GM18505 (cell line): Measurements from ENCODE around the gene PEMT.

Experiments used
- ATAC-seq: cut with Tn5 transposase; IDR thresholded peaks from one replicate; pipeline ENCODE4 v1.9.1; 2021; ENCODE audit not compliant: unreplicated experiment
- POLR2A ChIP-seq: IDR thresholded peaks from 4 replicates; pipeline ENCODE4 v1.6.1; 2011; ENCODE audit warnings: borderline replicate concordance; ENCODE audit not compliant: insufficient read depth, insufficient read length; ENCODE audit errors: extremely low read depth

Gene PEMT

DNA sequence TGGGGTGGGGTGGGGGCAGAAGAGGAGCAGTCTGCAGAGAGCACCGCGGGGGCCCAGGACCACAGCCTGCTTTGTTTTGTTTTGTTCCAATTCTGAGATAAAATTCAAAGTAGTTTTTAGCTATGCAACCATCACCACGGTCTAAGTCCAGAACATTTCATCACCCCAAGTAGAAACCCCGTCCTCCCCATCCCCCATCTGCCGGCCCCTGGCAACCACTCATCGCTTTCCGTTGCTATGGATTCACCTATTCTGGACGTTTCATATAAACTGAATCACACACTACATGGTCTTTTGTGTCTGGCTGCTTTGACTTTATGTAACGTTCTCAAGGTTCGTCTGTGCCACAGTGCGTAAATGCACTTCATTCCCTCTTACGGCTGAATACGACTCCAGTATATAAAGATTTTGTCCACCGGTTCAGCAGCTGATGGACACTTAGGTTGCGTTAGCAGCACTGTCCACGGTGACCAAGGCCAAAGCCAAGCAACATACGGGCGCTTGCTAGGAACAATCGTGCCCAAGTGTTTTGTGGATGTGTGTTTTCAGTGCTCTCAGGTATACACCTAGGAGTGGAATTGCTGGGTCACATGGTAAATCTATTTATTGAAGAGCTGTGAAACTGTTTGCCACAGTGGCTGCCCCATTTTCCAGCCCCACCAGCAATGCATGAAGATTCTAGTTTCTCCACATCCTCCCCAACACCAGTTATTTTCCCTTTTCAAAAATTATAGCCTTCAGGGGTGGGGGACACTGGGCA, 67.6 kb downstream of the PEMT start:
- no peak for TF ChIP-seq POLR2A
- ATAC-seq = no peak

DNA sequence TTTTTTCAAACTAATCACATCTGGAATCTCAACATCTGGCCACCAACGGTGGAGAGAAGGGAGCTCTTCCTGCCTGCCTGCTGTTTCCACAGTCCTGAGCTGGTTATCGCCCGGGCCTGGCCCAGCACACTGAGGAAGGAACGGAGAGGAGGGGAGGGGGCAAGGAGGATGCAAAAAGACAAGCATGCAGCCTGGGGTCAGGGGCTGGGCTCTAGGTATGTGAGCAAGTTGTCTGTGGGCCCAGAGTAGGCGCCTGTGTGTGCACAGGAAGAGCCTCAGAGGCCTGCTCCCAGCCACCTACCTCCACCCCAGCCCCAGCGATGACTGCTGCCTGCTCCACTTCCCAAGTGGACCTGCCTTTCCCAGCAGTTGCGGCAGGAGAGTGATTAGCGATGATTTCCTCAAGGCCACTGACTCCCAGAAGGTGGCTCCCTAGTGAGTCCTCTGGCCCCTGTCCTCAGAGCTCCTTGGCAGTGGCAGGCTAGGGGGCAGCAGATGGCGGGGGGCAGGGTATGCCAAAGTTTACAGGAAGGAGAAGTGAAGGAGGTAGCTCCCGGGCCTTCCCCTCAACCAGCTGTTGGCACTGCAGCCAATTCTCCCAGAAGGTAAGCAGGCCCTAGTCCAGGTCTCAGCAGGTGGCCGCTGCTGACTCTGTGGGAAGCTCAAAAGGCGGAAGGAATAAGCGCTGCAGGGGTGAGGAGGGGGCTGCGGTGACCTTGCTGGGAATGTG, 68.3 kb downstream of the PEMT start:
- ATAC-seq = no peak
- TF ChIP-seq POLR2A = no peak

DNA sequence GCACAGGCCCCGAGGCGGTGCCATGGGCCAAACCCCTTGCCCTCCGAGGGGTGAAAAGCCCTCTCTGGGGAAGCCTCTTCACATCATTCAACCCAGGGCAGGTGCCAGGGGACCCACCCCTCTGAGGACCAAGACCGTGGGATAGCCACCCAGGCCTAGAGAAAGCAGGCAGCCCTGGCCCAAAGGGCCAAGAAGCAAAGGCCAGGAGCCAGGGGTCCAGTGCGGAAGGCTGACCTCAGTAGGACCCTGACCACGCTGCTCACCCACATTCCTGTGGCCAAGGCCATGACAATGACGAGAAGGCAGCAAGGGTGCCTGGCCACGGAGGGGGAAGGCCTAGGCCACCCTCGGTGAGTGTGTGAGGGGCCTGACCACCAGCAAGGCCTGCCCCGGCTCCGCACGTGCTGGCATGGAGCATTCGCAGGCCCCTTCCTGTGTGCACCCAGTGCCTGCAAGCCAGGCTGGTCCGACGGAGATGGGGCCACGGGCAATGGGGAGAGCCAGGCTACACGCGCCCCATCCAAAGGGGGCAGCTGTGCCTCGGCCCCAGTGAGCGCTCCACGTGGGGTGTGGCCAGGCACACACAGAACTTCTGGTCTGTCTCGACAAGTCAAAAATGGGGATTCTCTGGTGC, 70.8 kb downstream of the PEMT start:
- TF ChIP-seq POLR2A = no peak
- no peak for ATAC-seq

DNA sequence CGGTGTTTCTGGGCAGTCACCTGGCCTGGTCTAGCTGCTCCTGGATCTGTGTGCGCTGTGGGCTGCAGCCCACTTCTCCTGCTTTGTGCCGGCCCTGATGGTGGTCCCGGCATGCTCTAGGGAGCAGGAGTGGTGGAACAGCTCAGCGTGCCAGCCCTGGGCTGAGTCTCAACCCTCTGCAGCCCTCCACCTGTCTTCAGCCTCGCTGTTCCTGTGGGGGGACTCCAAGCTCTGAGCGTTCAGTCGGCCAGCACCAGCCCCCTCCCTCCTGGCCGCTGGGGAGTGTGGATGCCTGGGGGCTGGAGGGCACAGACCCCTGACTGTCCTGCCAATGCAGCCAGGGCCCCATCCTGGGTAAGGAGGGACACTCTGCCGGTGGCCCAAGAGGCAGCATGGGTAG, 71.6 kb downstream of the PEMT start:
- ATAC-seq = no peak
- TF ChIP-seq POLR2A = no peak

DNA sequence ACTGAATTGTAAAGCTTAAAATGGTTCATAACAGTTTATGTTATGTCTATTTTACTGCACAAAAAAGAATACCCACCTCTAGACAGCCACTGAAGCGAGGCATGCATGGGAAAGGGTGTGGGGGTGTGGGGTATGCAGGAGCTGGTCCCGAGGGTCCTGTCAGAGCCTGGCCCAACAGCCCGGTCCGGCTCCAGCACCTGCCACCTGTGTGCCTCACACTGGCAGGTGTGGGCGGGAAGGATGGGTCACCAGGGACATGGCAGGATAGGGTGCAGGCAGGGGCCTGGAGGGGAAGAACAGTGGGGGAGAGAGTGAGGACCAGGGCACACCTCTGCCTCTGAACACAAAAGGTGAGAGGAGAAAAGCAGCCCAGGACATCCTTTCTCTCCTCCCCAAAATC, 72.6 kb downstream of the PEMT start:
- no peak for TF ChIP-seq POLR2A
- ATAC-seq = no peak

DNA sequence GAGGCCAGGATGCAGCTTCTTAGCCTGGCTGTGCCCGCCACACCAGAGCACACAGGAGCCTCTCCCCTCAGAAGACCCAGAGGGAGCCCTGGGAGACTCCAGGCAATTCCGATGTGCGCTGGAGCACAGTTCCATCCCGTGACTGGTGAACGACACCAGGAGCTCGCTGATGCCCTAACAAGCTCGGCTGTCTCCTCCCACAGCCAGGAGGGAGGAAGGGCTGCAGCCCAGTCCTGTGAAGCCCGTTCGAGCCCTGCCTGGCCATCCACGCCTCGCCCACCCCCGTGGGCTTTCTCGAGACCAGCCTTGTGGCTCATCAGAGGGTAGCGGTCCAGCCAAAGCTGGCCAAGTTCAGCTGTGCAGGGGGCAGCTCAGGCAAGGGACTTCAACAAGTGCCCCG, 73.5 kb downstream of the PEMT start:
- TF ChIP-seq POLR2A = no peak
- no peak for ATAC-seq

DNA sequence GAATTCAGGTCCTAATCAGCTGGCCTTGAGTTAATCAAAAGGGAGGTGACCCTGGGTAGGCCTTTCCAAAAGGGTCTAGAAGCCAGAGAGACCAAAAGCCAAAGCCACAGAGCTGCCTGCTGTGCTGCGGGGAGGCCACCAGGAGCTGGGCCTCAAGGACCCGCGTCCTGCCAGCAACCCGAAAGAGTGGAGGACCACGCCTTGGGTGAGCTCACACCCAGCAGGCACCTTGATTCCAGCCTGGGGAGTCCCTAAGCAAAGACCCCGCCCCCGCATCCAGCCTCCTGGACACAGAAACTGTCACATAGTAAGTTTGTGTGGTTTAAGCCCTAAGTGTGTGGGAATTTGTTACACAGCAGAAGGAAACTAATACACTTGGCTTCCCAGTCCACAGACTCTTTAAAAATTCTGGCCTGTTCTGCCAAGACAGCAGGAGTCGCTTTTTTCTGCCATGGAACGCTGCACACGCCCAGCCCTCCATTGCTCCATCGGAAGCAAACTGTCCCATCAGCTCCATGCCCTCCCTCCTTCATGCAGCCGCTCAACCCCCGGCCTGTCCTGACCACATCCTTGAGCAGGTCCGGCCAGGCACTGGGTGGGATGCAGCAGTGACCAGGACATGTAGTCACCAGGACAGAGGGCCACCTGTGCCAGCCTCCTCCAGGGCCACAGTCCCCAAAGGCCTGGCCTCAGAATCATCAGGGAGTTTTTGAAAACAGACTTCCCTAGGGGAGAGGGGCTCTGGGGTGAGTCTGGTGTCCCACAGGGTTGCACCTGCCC, 74.4 kb downstream of the PEMT start:
- no peak for ATAC-seq
- no peak for TF ChIP-seq POLR2A

DNA sequence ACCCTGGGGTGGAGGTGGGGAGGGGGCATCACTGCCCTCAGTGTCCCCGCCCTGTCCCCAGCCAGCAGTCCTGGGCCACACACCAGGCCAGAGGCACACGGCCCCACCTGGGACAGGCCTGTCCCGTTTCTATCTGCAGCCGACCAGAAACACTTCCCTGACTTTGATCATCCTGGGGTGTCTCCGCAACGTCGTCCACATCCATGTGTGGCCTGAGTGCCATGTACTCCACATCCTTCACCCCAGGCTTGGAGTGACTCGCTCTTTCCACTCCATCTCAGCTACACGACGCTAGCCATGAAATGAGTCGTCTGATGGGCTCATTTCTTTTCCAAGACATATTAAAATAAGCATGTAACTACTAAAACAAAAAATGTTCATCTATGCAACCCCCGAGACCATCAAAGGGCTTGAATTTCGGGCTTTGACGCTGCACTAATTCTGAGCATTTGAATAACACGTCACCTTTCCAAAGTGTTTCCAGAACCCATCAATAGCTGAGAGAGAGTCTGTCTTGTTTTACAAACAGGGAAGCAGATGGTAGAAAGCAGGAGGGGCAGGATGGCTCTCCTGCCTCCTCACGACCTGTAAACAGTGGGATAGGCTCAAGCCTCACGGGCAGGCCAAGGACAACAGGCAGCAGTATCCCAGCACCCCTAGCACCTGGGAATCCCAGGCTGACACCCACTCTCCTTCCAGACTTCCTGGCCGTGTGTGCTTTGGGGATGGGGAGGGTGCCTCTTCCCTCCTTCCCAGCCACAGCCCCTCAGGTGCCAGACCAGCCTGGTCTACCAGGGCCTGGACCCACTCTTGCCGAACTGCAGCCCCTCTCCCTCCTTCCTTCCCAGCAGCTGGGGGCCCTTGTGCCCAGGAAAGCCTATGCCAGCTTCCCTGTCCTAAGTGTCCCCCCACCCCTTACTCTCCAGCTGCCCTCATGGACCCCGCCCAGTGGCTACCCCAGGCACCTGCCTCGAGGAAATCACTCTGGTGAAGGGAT, 75.3 kb downstream of the PEMT start:
- TF ChIP-seq POLR2A = no peak

DNA sequence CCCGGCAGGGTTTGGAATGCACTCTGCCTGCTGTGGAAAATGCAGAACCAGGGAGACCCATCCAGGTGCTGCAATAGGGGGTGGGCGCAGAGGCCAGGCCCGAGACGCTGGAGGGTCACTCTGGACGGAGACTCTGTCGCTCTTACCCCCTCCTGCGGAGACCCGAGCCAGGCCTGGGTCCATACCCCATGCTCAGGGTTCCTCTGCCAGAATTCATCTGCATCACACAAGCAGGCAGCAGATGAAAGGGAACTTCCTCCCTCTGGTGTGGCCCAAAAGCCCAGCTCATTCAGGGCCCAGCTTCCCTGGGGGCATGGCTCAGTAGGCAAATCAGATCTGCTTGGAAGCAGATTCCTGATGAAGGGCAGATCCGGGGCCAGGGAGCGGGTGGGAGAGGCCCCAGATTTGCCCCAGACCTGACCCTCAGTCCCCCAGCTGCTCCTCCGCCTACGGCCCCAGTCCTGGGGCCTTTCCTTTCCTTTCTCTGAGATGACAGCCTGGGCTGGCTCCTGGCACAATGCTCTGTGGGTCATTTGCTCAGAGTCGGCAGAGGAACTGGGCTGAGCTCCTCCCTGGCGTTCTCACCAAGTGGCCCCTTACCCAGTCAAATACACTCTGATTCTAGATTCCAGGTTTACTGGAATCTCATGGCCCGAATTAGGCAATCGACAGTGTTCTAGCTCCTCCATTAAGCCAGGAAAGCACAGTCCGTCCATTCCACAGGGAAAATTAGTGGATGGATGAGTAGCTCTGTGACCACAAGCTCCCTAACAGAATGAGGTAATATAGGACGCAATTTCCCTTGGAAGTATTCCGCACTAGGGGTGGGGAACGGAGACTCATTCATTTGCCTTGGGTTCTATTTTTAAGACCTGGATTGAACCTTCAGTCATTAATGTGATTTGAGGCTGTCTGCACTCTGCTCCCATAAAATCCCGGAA, 76.2 kb downstream of the PEMT start:
- TF ChIP-seq POLR2A = no peak
- no peak for ATAC-seq

More for the DNA sequence above, 75.3 kb downstream of the PEMT start:
- ATAC-seq = no peak

DNA sequence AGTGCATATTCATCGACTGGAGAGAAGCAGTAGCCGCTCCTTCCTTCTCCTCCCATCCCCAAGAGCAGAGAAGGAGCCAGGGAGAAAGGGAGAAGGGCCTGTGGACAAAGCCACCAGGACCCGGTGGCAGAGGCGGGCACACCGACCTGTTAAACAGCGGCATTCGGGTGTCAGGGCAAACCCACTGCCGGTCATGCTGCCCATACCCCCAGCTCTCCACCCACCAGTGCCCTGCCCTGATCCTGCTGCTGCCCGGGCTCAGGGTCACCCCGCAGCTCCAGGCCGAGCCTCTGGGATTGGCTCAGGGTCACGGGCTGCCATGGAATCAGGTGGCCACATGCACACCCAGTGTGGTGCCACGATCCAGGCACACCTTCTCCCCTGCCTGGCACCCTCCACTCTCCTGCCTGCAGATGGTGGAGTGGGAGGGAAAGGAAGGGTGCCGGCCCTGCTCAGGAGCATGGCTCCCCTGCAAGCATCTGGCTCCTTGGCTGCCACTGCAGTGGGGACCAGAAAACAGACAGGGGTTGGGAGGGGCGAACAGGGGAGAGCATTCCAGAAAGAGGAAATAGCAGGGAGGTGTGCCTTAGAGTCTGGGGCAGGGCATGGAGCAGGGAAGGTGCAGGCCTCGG, 77.0 kb downstream of the PEMT start:
- no peak for ATAC-seq
- no peak for TF ChIP-seq POLR2A

DNA sequence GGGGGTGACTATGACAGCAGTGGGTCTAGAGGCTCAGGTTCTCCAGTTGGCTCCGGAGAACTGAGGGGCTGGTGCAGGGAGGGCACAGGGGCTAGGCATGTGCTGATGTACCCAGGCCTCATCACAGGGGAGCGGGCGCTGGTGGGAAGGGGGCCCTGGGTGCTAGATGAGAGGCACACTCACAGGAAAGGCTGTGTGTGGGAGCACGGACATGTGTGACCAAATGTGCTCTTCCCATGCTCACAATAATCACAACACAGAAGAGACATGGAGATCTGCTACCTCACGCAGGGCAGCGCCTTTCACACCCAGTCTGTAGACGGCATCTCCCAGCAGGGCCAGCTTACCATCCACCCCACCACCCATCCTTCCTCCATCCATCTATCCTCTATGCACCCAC, 77.9 kb downstream of the PEMT start:
- ATAC-seq = no peak
- TF ChIP-seq POLR2A = no peak
